Activated CD8-positive, alpha-beta memory T cell treated with anti-CD3 and anti-CD28 coated beads, Interleukin-2, amount 50 U/mL, for 1 hour (primary cell): ENCODE measurements around the gene ITPRID2.

Experiments
- DNase-seq: peaks from one replicate; pipeline ENCODE4 v3.0.0-alpha.2; 2020; ENCODE audit errors: extremely low read depth

The ITPRID2 gene

DNA sequence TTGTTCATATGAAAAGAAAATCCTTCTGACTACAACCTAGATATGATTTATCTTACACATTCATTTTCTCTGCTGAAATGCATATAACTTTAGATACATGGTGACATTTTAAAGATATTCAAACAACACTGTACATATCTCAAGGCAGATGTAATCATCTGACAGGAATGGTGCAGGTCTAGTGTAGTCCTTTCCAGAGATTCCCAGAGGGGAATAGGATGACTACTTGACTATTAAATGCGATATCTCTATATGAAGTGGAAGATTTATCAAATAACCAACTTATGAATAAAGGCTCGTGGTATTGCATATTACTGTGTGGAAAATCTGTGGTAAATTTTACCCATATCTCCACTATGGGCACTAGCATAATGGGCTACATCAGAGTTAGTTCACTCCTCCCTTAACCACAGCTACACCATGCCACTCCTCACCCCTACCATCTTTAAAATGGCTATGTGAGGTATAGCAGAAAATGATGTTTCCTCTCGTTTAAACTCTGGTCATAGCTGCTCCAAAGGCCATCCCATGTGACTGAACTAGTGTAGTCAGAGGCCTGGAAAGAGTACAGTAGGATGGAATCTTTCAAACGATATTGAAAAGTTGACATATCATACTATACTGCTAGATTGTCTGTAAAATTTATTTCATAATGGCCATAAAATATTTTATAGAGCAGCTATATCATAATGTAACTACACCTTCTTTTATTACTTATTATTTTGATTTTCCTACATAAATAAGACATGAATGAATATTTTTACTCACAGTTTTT lies 9.1 kb upstream of the ITPRID2 start:
- no peak for DNase-seq

DNA sequence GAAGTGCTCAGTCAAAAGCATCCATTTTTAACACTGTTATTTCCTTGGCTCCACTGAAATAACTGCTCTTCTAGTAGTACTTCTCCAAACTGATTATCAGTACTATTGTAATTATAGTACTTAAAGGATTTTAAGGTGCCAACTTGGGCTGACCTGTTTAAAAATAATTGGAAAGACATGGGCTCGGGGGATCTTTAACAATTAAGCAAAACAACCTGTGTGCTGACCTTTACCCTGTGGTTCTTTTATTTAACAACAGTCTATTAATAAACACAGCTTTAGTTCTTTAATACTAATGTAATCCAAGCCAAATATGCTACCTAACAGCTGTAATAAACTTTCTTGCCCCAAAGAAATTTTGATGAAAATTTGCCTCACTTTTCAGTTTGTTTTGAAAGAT lies 6.9 kb upstream of the ITPRID2 start:
- DNase-seq: no peak

DNA sequence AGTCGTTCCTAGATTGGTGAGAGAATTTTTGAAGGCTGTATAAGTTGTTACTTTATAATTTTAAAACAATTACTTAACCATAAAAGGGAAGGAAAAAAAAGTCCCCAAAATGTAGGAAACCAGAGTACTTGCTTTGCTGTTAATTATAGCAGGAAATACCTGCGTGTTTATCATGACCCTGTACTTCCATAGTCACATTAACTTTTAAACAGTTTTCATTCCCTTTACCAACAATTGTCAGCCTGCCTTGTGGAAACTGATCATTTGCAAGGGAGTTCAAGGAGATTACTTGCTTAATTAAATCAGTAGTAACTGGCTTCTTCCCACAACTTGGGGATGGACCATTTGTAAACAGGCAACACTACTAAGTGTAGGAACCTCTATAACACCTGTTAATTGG lies 6.4 kb upstream of the ITPRID2 start:
- no peak for DNase-seq

DNA sequence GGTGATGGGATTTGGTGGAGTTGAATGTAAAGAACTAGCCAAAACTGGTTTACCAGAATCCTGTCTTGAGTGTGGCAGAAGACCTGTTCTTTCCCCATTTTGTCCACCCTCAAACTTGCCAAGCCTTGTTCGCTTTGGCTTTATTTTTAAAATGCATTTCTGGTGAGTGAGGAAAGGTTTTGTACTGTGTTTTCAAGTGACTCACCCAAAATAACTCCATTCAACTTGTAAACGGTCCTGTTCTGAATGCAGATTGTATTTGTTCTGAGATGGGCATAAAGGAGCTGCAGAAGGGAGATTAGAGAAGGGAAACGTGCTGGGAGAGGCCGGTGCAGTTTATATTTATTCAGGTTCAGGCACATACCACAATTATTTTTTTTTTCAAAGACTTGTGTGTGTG lies 5.3 kb upstream of the ITPRID2 start:
- no peak for DNase-seq

DNA sequence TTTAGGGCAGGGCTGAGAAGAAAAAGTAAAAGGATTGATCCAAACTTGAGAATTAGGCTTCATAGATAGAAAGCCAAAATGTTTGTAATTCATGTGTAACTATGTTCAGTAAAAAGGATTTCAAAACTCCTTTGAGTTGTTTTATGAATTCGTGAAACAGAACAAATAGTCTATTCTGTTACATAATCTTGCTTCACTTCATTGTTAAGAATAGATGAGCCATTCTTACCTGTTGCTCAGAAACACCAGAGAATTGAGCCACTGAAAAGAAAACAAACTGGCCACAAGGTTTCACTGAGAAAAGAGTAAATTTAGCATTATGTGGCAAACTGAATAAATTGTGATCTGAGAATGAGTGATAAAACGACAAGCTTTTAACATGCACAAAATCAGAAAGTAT lies 4.5 kb upstream of the ITPRID2 start:
- DNase-seq: no peak

DNA sequence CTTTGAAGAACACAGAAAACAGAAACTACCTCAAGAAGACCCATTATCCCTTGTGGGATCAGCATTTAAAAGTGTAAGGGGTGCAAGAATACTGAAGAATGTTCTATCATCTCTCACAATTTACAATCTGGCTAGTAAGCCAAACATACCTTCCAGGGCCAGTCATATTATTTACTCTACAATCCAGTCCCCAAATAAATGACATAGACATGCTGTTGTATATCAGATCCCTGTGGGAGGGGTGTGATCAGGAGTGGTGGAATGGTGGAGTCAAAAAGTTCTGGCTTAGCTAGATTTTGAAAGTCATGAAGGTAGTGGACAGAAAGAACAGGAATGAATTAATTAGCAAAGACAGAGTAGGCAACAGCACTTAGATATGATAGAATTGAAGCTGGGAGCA lies 1.8 kb upstream of the ITPRID2 start:
- no peak for DNase-seq

DNA sequence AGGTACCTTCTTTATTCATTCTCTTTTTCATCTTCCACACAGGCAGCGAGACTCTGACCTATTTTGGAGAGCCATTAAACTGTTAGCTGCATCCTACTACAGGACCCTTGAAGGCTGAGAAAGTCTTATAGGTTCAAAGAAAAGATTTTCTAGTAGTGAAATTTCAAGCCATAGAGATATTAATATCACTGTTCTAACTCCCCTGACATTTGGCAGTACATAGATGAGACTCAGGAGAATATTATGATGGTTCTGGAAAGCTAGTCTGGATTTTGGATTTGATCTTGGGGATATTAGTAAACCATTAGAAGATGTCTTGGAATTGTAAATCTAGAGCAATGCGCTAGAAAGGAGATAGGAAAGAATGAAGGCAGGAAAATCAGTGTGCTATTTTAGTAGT lies 1.3 kb upstream of the ITPRID2 start:
- DNase-seq: no peak

DNA sequence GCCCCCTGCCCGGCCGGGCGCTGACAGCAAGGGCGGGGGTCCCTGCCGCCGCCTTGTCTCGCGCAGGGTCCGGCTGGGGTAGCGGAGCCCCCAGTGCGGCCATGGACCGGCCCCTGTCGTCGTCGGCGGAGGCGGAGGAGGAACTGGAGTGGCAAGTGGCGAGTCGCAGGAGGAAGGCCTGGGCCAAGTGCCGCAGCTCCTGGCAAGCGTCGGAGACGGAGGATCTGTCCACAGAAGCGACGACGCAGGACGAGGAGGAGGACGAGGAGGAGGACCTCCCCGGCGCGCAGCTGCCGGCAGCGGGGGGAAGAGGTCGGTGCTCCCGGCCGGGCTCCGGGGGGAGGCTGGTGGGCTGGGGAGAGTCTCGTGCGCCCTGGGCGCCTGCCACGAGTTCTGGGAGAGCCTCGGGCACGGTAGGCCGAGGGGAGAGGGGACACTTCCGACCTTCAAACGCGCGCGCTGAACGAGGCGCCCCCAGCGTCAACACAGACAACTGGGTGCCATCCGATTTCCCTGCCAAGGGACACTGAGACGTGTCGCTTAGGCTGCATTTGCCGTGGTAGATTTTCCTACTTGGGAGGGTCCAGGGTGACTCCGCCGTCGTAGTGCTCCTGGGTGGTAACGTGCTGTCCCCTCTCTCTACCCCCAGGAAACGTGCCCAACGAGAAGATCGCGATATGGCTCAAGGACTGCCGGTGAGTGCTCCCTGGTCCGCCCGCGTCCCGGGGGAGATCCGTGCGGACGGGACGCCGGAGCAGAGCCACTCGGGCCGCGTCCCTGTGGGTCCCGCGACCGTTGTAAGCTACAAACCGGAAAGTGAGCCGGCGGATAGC lies 652 bp downstream of the ITPRID2 start:
- peak; percentile 16 for DNase-seq

DNA sequence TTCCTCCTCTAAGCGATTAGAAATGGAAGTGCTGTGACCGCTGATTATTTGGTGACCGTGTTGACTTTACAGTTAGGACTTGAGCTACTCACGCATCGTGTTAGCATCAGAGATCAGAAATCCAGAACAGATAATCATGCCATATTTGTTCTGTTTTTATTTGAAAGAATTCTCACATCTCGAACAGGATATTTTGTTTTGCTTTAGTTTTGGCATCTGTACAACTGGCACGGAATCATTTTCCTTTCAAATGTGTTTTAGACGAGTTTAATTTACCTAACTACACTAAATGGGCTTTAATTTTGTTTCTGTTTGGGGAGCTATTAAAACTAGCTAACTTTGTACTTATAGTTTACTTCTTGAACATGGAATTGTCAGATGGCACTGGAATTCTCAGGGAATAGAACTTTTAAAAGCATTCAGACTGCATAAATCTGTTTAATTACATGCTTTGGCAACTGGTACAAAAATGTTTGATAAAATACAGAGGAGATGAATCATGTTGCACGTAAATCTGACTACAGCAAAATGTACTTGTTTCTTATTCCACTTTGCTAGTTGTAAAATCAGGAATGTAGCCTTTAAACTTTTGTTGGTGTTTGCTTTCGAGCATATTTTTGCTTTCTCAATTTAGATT lies 1.4 kb downstream of the ITPRID2 start:
- no peak for DNase-seq

DNA sequence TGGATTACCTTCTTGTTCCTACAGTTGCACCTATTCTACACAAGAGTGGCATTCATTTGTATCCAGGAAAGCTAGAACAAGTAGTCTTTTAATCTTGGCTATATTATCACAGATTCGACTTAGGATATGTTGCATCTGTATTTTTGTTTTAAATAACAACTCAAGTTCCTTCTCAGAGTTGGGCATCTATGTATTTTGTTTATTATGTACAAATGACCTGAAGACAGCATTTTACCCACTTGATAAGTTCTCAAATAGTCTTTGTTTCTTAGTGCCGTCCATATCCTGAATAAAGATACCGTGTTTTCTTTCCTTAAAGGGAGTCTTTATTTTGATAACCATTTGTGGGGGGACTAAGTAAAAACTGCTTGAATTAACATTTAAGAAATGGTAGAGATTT lies 2.9 kb downstream of the ITPRID2 start:
- DNase-seq: no peak

DNA sequence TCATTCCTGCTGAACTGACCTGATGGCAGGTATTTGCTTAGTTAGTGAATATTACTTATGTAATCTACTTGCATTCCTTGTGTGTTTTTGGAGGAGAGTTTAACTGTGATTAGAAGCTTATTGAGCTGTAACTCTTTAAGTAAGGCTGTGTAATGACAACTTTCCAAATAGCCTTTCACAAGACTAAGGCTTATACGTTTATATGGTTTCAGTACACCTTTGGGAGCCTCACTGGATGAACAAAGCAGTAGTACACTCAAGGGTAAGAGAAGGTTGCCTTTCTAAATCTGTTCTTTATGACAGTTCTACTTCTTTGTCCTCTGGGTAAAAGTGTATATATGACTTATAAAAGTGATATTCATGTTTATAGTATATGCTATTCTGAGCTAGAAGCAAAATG lies 4.3 kb downstream of the ITPRID2 start:
- no peak for DNase-seq

DNA sequence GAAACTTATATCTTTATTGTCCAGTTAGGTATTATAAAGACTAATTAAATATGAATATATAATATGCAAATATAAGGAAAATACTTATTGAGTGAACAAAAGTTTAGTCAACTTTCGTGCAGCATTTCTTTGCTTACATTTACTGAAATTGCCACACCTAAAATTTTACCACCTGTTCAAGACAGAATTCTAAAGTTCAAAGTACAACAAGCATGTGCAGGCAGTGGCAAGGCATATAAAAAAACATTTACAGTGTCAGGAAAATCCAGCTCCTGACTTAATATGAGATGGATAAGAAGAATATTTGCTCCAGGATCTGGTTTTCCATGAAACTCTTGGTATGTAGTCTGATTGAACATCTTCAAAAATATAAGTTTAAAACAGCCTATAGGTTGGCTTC lies 4.8 kb downstream of the ITPRID2 start:
- no peak for DNase-seq

DNA sequence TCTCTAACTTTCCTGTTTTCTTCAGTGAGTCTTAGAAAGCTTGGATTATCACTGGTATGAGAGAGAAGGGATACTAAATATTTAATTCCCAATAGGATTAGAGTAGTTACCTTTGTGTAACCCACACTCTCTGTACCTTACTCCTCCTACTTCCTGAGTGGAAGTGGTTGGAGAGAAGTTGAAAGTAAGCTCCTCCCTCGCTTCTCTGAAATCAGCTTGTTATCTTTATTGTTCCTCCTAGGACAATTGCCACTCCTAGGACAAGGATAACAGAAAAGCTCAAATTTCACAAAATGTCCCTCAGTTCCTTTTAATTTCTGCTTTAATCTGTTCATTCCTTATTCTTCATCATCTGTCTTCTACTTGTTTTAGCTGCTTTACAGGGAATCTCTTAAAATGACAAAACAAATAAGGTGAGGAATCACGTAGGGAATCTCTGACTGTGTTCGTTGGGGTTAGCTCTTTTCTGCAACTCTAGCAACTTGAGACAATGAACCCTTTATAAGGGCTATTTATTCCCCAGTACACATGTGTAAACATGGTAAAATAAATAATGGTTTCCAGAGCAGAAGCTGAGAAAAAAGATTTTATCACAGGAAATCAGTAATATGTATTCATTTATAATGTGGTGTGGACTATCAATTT lies 8.6 kb downstream of the ITPRID2 start:
- no peak for DNase-seq

DNA sequence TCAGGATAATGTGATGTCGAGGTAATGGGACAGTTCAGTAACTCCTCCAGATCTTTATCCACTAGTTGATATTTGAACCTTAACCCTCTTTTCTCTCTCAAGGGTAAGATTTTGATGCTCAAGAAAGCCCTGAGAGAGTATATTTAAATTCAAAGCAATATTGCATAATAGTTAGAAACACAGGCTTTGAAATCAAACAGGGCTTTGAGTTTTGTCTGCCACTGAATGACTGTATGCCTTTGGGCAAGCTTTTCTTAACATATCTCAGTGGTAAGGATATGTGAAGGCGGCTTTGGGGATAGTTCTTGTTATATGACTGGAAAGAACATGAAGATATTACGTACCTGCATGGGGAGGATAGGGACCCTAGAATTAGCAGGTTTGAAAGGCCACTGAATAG lies 11.1 kb downstream of the ITPRID2 start:
- DNase-seq: no peak

DNA sequence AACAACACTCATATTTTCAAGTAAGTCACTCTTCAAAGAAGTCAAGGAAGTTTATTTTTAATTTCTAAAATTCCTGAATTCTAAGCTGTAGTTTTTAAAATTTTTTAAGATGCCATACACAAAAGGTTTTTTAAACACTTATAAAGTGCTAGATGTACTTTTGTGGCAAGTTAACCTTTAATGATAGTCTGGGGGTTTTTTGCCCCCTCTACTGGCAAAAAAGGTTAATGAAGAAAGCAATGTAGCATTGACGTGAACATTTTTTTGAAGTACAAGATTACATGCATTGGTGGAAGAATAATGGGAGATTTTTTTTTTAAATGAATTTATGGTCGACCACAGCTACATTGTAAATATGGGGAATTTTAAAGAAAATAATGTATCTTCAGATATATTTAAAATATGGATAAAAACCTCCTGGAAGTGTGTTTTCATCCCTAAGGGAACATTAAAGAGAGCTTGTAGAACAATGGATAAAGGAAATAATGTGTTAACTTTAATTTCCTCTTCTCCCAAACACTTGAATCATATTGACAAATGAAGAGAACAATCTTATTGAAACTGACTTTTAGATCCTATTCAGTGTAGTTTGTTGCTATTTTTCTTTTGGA lies 12.6 kb downstream of the ITPRID2 start:
- DNase-seq: no peak

DNA sequence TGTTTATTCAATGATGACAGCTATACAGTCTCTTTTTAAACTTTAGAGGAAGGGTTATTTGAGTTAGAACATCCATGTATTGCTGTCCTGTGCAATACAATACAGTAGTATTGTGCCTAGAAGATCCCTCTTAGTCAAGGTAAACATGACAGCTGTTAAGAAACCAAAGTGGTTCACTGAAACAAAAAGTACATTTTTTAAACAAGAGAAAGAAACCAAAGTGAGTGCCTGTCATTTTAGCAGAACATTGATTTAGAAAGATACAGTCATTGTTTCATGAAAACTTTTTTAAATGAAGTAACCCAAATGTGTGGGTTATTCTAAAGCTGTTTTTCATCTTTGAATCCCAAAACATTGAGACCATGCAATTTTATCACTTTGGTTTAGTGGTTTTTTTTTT lies 15.5 kb downstream of the ITPRID2 start:
- no peak for DNase-seq

DNA sequence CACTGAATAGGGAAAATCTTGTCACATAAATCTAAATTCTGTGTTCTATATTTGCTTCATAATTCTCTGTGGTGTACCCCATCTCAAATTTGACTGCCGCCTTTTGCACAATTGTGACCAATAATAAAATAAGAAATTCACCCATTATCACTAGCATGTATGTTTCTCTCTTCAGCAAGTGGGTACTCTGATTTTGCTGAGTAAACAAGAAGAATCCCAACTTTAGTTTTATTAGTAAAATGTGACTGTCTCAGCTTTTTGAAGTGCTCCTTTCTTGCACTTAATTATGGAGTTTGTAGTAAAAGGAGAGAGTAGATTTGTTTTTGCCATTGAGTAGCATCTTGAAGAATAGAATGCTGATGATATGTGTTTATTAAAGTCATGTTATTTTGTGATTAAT lies 16.1 kb downstream of the ITPRID2 start:
- no peak for DNase-seq

DNA sequence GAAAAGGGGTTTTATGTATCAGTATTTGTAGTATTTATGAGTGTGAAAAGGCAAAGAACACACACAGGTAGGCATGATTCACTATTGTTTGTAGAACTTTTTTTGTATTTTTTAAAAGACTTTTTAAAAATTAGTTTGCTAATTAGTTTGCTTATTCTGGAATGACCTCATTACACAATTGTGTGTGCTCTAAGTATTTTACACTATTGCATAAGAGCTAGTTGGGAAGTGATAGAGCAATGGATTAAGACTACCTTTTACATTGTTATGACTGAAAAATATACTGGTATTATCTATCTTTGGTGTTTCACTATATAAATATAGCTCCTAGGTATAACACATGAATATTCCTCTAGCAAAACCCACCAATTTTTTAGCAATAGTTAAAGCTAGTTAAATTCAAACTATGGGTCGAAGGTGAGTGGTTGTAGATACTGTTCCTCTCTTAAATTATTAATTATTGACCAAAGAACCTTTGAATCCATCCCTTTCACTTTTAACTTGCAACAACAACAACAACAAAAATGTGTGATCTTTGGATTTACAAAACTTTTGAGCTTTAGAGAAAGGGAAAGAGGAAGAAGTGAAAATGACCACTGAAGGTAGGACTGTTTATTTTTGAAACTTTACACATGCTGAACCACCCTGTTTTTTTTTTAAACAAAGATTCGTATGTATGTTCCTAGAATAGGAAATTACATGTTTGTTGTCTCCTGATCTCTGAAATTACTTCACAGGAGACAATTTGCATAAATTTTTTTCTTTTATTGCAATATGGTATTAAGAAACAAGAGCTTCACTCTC lies 18.7 kb downstream of the ITPRID2 start:
- no peak for DNase-seq

DNA sequence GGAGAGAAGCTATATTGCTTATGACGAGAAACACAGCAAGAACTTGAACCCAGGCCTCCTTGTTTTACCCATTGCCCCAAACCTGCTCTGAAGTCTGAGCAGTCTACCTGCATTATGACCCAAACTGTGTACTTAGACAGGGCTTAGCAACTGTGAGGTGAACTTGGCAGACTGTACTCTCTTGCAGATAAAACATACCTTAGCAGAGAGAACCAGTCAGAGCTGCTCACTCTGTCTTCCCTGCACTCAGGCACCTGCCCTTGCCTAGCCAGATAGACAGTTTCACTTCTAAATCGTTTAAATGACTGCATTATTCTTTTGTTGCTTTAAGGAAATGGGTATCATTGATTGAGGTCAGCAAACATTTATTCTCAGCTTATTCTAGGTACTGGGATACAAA lies 20.3 kb downstream of the ITPRID2 start:
- DNase-seq: no peak

DNA sequence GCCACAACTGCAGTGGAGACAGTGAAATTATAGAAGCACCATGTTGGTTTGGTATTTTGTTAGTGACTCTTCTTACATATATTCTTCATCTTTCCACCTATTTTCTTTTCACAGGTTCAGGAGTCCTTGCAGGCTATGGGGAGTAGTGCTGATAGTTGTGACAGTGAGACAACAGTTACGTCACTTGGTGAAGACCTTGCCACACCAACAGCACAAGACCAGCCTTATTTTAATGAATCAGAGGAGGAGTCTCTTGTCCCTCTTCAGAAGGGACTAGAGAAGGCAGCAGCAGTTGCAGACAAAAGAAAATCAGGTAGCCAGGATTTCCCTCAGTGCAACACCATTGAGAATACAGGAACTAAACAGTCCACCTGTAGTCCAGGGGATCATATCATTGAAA lies 23.6 kb downstream of the ITPRID2 start:
- no peak for DNase-seq
